NT2/D1 (cell line): ENCODE measurements around the gene FAM163B.
"Not testable (repeated sequence)": the region's sequence is repeated elsewhere in the genome, so short reads cannot be mapped to it uniquely, and the experiment has no call there.

Experiments used
- DNase-seq: peaks from one replicate; pipeline ENCODE4 v3.0.0-alpha.2; 2011; ENCODE audit warnings: low read depth, low spot score
- H3K27me3 ChIP-seq: 2 replicates; pipeline ENCODE4 v1.6.0; 2011; ENCODE audit warnings: mild to moderate bottlenecking; ENCODE audit not compliant: insufficient read length, insufficient read depth
- H3K36me3 ChIP-seq: 2 replicates; pipeline ENCODE4 v1.6.1; 2011; ENCODE audit warnings: mild to moderate bottlenecking, low read length, mixed read lengths; ENCODE audit not compliant: insufficient read depth, insufficient read length
- H3K4me1 ChIP-seq: 2 replicates; pipeline ENCODE4 v1.5.1; 2011; ENCODE audit not compliant: insufficient read depth, insufficient read length
- H3K4me3 ChIP-seq: 2 replicates; pipeline ENCODE4 v1.5.1; 2011; ENCODE audit warnings: low read depth; ENCODE audit not compliant: insufficient read length
- H3K9ac ChIP-seq: 2 replicates; pipeline ENCODE4 v1.6.0; 2011; ENCODE audit warnings: low read depth; ENCODE audit not compliant: insufficient read length
- H3K9me3 ChIP-seq: 2 replicates; pipeline ENCODE4 v1.5.1; 2011; ENCODE audit warnings: mild to moderate bottlenecking, low read length; ENCODE audit not compliant: insufficient read depth
- SUZ12 ChIP-seq: IDR thresholded peaks from 2 replicates; pipeline ENCODE4 v1.6.1; 2011; ENCODE audit not compliant: insufficient read length, insufficient read depth; ENCODE audit errors: extremely low read depth
- YY1 ChIP-seq: IDR thresholded peaks from 2 replicates; pipeline ENCODE4 v1.6.1; 2011; ENCODE audit not compliant: insufficient read length, insufficient read depth
- ZNF274 ChIP-seq: IDR thresholded peaks from 2 replicates; pipeline ENCODE4 v1.6.1; 2011; ENCODE audit warnings: mild to moderate bottlenecking, low read depth, low read length

The FAM163B gene

DNA sequence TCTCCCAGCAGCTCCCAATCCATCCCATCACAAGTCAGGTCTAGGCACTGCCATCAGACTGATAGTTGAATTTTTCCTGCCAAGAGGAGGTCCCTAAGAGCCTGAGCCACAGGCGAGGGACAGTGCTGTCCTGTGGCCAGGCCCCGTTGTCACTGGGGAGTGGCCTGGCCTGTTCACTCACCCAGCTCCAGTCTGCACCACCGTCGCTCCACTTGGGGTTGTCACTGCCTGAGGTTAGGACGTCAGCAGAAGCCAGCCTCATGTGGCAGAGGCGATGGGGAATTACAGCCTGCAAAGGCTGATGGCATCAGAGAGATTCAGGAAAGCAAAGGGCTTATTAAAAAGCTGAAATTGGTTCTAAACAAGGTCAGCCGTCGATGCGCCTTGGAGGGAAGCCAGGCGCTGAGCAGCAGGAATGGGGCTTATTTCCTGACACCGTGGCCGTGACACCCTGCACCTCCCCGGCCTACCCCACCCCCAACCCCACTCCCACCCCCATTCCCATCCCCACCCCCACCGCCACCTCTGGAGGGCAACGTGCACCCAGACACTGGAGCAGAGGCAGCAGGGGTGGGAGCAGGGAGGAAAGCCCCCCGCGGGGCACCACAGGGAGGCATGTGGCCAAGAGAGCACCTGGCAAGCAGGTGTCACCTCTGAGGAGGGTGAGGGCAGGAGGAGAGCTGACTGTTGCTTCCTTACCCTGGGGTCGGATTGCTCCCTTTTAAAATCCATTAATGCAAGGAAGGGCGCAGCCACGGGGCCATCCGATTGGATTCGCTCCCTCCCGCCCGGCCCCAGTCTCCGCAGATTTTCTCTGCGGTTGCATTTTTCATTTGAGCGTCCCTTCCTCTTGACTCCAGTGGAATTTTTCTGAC is 23.9 kb upstream of the FAM163B start:
- DNase-seq = no peak
- Histone ChIP-seq H3K4me1 (peaks cover 33% of the 10 kb centered on the region), H3K9me3 (no peaks in the 10 kb centered on the region), H3K4me3 (no peak overlapping the region), H3K27me3 (peaks cover 4% of the 10 kb centered on the region), H3K9ac (no peak overlapping the region), H3K36me3 (no peaks in the 10 kb centered on the region)
- no peak for TF ChIP-seq SUZ12
- no peak for TF ChIP-seq YY1
- no peak for TF ChIP-seq ZNF274

DNA sequence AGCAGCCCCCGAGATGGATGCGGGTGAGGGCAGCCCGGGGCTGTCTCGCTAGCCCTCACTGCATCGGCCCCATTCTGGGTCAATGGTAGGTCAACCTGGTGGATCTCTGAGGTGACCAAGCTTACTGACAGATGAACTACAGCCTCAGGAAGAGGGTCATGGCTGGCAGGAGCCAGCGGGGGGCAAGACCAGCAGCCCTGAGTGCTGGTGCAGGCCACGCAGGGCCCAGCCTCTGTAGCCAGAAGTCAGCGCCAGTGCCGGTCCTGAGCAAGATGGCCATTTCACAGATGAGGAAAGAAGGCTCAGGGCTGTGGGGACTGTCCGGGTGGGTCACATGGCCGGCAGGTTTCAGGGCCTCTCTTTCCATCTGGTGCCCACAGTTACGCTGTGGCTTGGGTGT is 21.9 kb upstream of the FAM163B start:
- H3K4me1 ChIP-seq = peaks cover 29% of the 10 kb centered on the region
- no peak overlapping the region for H3K9ac ChIP-seq
- DNase-seq = no peak
- no peak for TF ChIP-seq YY1
- TF ChIP-seq ZNF274 = no peak
- no peak for TF ChIP-seq SUZ12
- peaks cover 2% of the 10 kb centered on the region for H3K27me3 ChIP-seq
- H3K4me3 ChIP-seq = no peak overlapping the region
- H3K36me3 ChIP-seq = no peaks in the 10 kb centered on the region
- peaks cover 12% of the 10 kb centered on the region; the same call in 1 of the 2 replicates for H3K9me3 ChIP-seq

DNA sequence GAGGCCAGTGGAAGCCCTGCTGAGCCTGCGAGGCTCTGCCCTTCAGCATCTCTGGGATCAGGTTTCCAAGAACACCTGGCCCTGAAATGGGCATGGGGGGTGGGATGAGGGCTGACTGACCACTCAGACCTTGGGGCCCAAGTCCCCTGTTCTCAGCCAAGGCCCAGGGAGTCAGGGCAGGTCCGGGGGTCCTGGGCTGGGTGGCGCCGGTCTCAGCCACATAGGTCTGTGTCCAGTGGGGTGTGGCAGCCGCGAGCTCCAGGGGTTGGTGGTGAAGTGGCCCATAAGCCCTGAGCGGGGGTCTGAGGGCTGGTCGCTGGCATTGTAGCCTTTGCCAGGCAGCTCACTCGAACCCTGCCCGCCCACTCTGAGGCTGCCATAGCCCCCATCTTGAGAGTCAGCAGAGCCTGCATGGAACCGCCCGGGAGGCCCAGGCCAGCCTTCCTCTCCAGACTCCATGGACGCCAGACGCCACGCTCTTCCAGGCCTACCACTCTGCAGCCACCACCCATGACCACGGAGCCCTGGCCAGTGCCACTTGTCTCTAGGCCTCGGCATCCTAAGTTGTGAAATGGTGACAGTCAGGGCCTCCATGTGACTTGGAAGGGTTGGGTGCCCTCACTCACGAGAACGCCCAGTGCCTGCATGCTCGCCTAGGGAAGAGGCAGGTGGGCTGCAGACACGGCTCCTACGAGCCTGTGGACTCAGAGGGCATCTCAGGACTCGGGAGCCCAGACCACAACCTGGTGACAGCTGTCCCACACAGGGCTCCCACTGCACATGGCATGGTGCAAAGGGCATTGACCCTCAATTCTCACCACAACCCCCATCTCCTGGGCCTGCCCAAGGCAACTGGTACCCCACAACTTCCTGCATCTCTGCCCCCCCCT is 20.3 kb upstream of the FAM163B start:
- Histone ChIP-seq H3K4me1 (peaks cover 22% of the 10 kb centered on the region), H3K4me3 (no peak overlapping the region), H3K27me3 (peaks cover 2% of the 10 kb centered on the region), H3K36me3 (no peaks in the 10 kb centered on the region), H3K9me3 (peaks cover 24% of the 10 kb centered on the region; the same call in 1 of the 2 replicates), H3K9ac (no peak overlapping the region)
- TF ChIP-seq SUZ12 = no peak
- no peak for TF ChIP-seq ZNF274
- TF ChIP-seq YY1 = no peak
- DNase-seq = no peak

DNA sequence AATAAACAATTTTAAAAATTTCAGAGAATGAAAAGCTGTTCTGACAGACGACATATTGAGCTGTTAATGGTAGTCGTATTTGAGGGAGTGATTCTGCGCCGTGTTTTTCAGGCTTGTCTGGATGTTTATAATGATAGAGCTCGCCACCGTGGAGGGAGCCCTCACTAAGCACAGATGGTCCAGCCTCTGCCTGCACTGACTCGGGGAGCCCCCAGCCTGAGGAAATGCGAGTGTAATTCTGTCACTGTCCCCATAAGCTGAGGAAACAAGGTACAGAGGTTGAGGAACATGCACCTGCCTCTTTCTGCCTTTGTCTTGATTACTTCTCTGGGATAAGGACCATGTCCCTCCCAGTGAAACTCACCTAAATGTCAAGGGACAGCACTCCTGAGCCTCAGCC is 19.6 kb upstream of the FAM163B start:
- TF ChIP-seq SUZ12 (no peak), YY1 (no peak), ZNF274 (no peak)

DNA sequence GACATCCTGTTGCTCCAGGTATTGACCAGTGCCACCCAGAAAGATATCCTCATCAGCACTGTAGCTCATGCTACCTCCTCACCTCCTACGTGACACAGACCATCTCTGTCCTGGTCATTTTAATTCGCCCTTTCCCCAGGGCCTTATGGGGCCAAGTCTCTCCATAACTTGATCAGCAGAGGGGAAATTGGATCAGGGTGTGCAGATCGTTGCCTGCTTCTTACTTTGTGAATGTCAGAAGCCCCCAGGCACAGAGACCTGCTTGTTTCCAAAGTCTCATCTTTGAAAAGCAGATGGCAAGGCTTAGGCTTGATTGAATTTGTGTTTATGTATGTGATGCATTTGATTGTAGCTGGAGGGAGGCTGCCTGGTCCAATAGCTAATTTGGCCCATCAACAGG is 18.2 kb upstream of the FAM163B start:
- no peak for TF ChIP-seq YY1
- TF ChIP-seq SUZ12 = no peak
- TF ChIP-seq ZNF274 = no peak
- H3K9me3 ChIP-seq = peaks cover 24% of the 10 kb centered on the region; the same call in 1 of the 2 replicates
- H3K36me3 ChIP-seq = no peaks in the 10 kb centered on the region
- H3K4me1 ChIP-seq = peaks cover 8% of the 10 kb centered on the region
- no peak for DNase-seq
- H3K4me3 ChIP-seq = no peak overlapping the region
- peaks cover 5% of the 10 kb centered on the region for H3K27me3 ChIP-seq
- H3K9ac ChIP-seq = no peak overlapping the region

More for the DNA sequence above, 19.6 kb upstream of the FAM163B start:
- no peak for DNase-seq
- Histone ChIP-seq H3K9me3 (peaks cover 24% of the 10 kb centered on the region; the same call in 1 of the 2 replicates), H3K27me3 (peaks cover 2% of the 10 kb centered on the region), H3K9ac (no peak overlapping the region), H3K36me3 (no peaks in the 10 kb centered on the region), H3K4me3 (no peak overlapping the region), H3K4me1 (peaks cover 17% of the 10 kb centered on the region)

DNA sequence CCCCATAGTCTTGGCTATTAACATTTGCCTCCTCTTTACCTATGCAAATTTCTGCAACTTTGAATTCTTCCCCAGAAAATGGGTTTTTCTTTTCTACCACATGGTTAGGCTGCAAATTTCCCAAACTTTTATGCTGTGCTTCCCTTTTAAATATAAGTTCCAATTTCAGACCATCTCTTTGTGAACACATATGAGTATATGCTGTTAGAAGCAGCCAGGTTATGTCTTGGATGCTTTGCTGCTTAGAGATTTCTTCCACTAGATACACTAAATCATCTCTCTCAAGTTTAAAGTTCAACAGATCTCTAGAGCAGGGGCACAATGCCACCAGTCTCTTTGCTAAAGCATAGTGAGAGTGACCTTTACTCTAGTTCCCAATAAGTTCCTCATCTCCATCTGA is 16.8 kb upstream of the FAM163B start:
- not testable (repeated sequence) for DNase-seq, H3K27me3 ChIP-seq, H3K9ac ChIP-seq, H3K4me1 ChIP-seq, H3K4me3 ChIP-seq, H3K36me3 ChIP-seq
- H3K9me3 ChIP-seq = peaks cover 24% of the 10 kb centered on the region; the same call in 1 of the 2 replicates

DNA sequence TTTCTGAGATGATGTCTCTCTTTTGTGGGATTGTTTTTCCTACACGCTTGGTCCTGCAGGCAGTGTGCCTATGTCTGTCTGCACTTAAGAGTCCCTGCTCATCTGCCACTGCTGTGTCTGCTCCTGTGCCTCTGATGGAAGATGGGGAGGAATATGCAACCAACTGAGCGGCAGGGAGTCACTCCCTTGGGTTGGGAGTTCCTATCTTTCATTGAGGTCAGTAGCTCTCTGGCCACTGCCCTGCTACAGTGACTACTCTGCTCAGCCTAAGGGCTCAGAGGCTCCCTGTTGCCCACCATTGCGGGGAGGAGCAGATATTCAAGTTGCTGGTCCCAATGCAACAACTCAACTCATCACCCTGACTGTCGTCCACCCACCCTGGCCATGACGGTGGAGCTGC is 13.4 kb upstream of the FAM163B start:
- H3K9me3 ChIP-seq = peaks cover 24% of the 10 kb centered on the region; the same call in 1 of the 2 replicates
- H3K36me3 ChIP-seq = no peaks in the 10 kb centered on the region
- H3K4me1 ChIP-seq = no peaks in the 10 kb centered on the region
- no peak for TF ChIP-seq ZNF274
- TF ChIP-seq SUZ12 = no peak
- TF ChIP-seq YY1 = no peak
- H3K27me3 ChIP-seq = peaks cover 16% of the 10 kb centered on the region
- DNase-seq = no peak
- no peak overlapping the region for H3K9ac ChIP-seq
- no peak overlapping the region for H3K4me3 ChIP-seq
